K562 (cell line): ENCODE data around the gene TAX1BP1. TPM values are rescaled to one million over a fixed set of nuclear protein-coding genes. Genes with fewer than 3 reads are reported as not detected.

Source experiments
- ATAC-seq: fragments of 200-7000 bp; cut with Tn5 transposase; 3 replicates; pipeline ENCODE4 v1.9.1; 2020; ENCODE audit warnings: moderate library complexity
- BruUV-seq: library from RNA; stranded (reverse); fragments of 400-500 nt; replicated peaks from 2 replicates; lab custom pipeline; 2021; lab: Mats Ljungman, UMichigan
- CTCF ChIA-PET: fragments of 300-600 bp; formaldehyde crosslinking; extraction: SDS; loops from one replicate; lab custom pipeline; 2021; ENCODE audit warnings: low intra/inter-chr PET ratio; lab: Yijun Ruan, JAX
- POLR2A ChIA-PET: fragments of 300-600, 350-650 bp; sonication (Branson Sonifier 250); formaldehyde crosslinking; extraction: SDS; loops from one replicate; lab custom pipeline; 2021; ENCODE audit warnings: antibody characterized with exemption, inconsistent platforms; lab: Yijun Ruan, JAX
- DNase-seq, 4 experiments: peaks; one replicate each; pipeline versions ENCODE4 v3.0.0 to v3.0.0-alpha.2; 2011 to 2018; ENCODE audit warnings: low spot score in 3 of 4, mixed read lengths in 3 of 4; ENCODE audit errors: extremely low read depth in 1 of 4
- FAIRE-seq: peaks from 2 replicates; lab custom pipeline; 2011; peaks lifted over from hg19 to GRCh38; lab: Jason Lieb, UNC
- H2AFZ ChIP-seq: 2 replicates; pipeline ENCODE4 v1.6.0; 2011; ENCODE audit warnings: low read depth, low read length, control low read depth, inconsistent platforms
- H3K27ac ChIP-seq: fragments of 200-600 bp; 3 replicates; pipeline ENCODE4 v1.8.0; 2011; ENCODE audit warnings: low read depth, mild to moderate bottlenecking, control low read depth, inconsistent platforms, low read length, moderate library complexity, mixed read lengths; ENCODE audit errors: extremely low read depth
- H3K27me3 ChIP-seq, 2 experiments: fragments of 300-600 bp in 1 of 2; 2 replicates in 1 of 2; 3 replicates in 1 of 2; pipeline versions ENCODE4 v1.6.0 to v1.8.0; 2011; ENCODE audit warnings: inconsistent platforms in 2 of 2, low read length in 2 of 2, mild to moderate bottlenecking in 1 of 2, mixed read lengths in 1 of 2, moderate library complexity in 1 of 2; ENCODE audit not compliant: control insufficient read depth in 2 of 2, insufficient read depth in 2 of 2
- H3K36me3 ChIP-seq: fragments of 300-600 bp; 3 replicates; pipeline ENCODE4 v1.8.0; 2011; ENCODE audit warnings: mild to moderate bottlenecking, low read length, inconsistent platforms; ENCODE audit not compliant: control insufficient read depth, insufficient read depth
- H3K4me1 ChIP-seq, 2 experiments: fragments of 200-600 bp in 1 of 2; replicated peaks in 1 of 2; 2 replicates in 1 of 2; 3 replicates in 1 of 2; pipeline versions ENCODE4 v1.5.1 to v1.8.0; 2011; ENCODE audit warnings: inconsistent platforms in 2 of 2, low read length in 2 of 2, mild to moderate bottlenecking in 1 of 2, mixed read lengths in 1 of 2, moderate library complexity in 1 of 2; ENCODE audit not compliant: control insufficient read depth in 2 of 2, insufficient read depth in 2 of 2
- H3K4me2 ChIP-seq: 2 replicates; pipeline ENCODE4 v1.6.1; 2011; ENCODE audit warnings: low read length, control low read depth, inconsistent platforms, mixed read lengths; ENCODE audit not compliant: insufficient read depth
- H3K4me3 ChIP-seq: fragments of 200-600 bp; sonication (generic), shearing (Covaris generic); 2 replicates; pipeline ENCODE4 v1.5.1; 2016; ENCODE audit warnings: control low read depth, inconsistent platforms
- H3K79me2 ChIP-seq: fragments of 200-600 bp; 3 replicates; pipeline ENCODE4 v1.8.0; 2011; ENCODE audit warnings: low read length, inconsistent platforms; ENCODE audit not compliant: control insufficient read depth, insufficient read depth
- H3K9ac ChIP-seq, 2 experiments: 2 replicates each; pipeline versions ENCODE4 v1.6.0 to v1.6.1; 2011; ENCODE audit warnings: low read depth in 2 of 2, low read length in 2 of 2, control low read depth in 1 of 2, inconsistent platforms in 1 of 2, mild to moderate bottlenecking in 1 of 2, mixed read lengths in 1 of 2; ENCODE audit not compliant: insufficient read depth in 1 of 2
- H3K9me1 ChIP-seq: one replicate; pipeline ENCODE4 v1.6.0; 2011; ENCODE audit warnings: inconsistent platforms, mild to moderate bottlenecking, low read length, moderate library complexity; ENCODE audit not compliant: control insufficient read depth, insufficient read depth
- H3K9me3 ChIP-seq: replicated peaks from 2 replicates; pipeline ENCODE4 v1.5.1; 2011; ENCODE audit warnings: low read depth, low read length, inconsistent platforms; ENCODE audit not compliant: control insufficient read depth, insufficient read depth
- H4K20me1 ChIP-seq: replicated peaks from 2 replicates; pipeline ENCODE4 v1.6.1; 2011; ENCODE audit warnings: low read length, inconsistent platforms, mixed read lengths; ENCODE audit not compliant: control insufficient read depth, insufficient read depth
- AFF1 ChIP-seq, 2 experiments: fragments of 450-650 bp; IDR thresholded peaks; 2 replicates each; pipeline ENCODE4 v1.6.1; 2018; ENCODE audit warnings: mild to moderate bottlenecking in 2 of 2, low read depth in 1 of 2; ENCODE audit not compliant: partially characterized antibody in 2 of 2
- CCAR2 ChIP-seq: fragments of 200-400 bp; formaldehyde crosslinking; IDR thresholded peaks from 2 replicates; pipeline ENCODE4 v1.6.1; 2017; ENCODE audit warnings: mild to moderate bottlenecking, low read depth, low read length
- CREB5 ChIP-seq: fragments of 250-450 bp; sonication (Bioruptor Pico); IDR thresholded peaks from 2 replicates; pipeline ENCODE4 v1.5.0; 2020; ENCODE audit warnings: mild to moderate bottlenecking
- FOXK1 ChIP-seq: sonication (generic); formaldehyde crosslinking; IDR thresholded peaks from 2 replicates; pipeline ENCODE4 v1.8.0; 2022; ENCODE audit warnings: missing genetic modification reagents, mild to moderate bottlenecking, borderline replicate concordance
- GTF2F1 ChIP-seq: IDR thresholded peaks from 2 replicates; pipeline ENCODE4 v1.6.1; 2011; ENCODE audit warnings: low read depth, low read length, improper control_type of control experiment
- HDAC3 ChIP-seq: fragments of 450-650 bp; IDR thresholded peaks from 2 replicates; pipeline ENCODE4 v1.6.1; 2018; ENCODE audit warnings: borderline replicate concordance, mild to moderate bottlenecking, moderate library complexity; ENCODE audit not compliant: partially characterized antibody
- HNRNPK ChIP-seq: fragments of 200-400 bp; formaldehyde crosslinking; IDR thresholded peaks from one replicate; pipeline ENCODE4 v1.6.1; 2018; ENCODE audit warnings: mild to moderate bottlenecking, low read depth, low read length; ENCODE audit not compliant: poor library complexity, severe bottlenecking
- KAT2B ChIP-seq: IDR thresholded peaks from one replicate; pipeline ENCODE4 v1.6.1; 2012; ENCODE audit warnings: low read depth, mild to moderate bottlenecking, control low read depth, inconsistent platforms, low read length, moderate library complexity
- MTF1 ChIP-seq: fragments of 250-450 bp; sonication (Bioruptor Pico); IDR thresholded peaks from 2 replicates; pipeline ENCODE4 v1.9.0; 2021; ENCODE audit warnings: moderate library complexity, mild to moderate bottlenecking, inconsistent platforms, borderline replicate concordance
- NCOA4 ChIP-seq: fragments of 450-650 bp; IDR thresholded peaks from 2 replicates; pipeline ENCODE4 v1.6.1; 2018; ENCODE audit warnings: mild to moderate bottlenecking; ENCODE audit not compliant: partially characterized antibody
- NR2C2 ChIP-seq, 2 experiments: fragments of 200-800 bp in 1 of 2; sonication (Bioruptor generic) in 1 of 2; sonication (generic) in 1 of 2; formaldehyde crosslinking in 1 of 2; IDR thresholded peaks; 2 replicates each; pipeline versions ENCODE4 v1.6.1 to v1.8.0; 2016 to 2022; ENCODE audit warnings: mild to moderate bottlenecking in 1 of 2, missing compliant biosample characterization in 1 of 2, missing genetic modification characterization in 1 of 2, missing genetic modification reagents in 1 of 2
- ZFP1 ChIP-seq: fragments of 450-650 bp; formaldehyde crosslinking; IDR thresholded peaks from 2 replicates; pipeline ENCODE4 v1.4.0; 2020; ENCODE audit warnings: mild to moderate bottlenecking, mixed read lengths
- WGBS: fragments of 100-300 bp; shearing (Covaris generic); methylation state at CpG from one replicate; pipeline ENCODE4 v1.1.6; 2016; ENCODE audit warnings: low coverage, mixed read lengths; ENCODE audit not compliant: insufficient coverage; ENCODE audit errors: missing lambda C conversion rate; 5-methylcytosine and 5-hydroxymethylcytosine counted together
- in situ Hi-C: fragments of 300-500 bp; cut with MboI; formaldehyde crosslinking; loops from 4 replicates; pipeline ENCODE4 v1.15.0; 2018; ENCODE audit warnings: inconsistent platforms, mixed read lengths
- intact Hi-C: fragments of 100-400 bp; cut with micrococcal nuclease; formaldehyde crosslinking; loops from 2 replicates; pipeline ENCODE4 v1.14.2; 2022
- polyA plus RNA-seq, 8 experiments: library from polyadenylated mRNA; depleted of rRNA in 4 of 8; stranded (reverse) in 5 of 8; unstranded in 3 of 8; fragments of >200 nt; fragmentation: Nextera tagmentation in 2 of 8; fragmentation: Illumina TruSeq in 1 of 8; extraction: Ambion mirVana in 2 of 8; extraction: Trizol in 1 of 8; gene quantifications; 2 replicates each; pipeline versions ENCODE4 v1.2.1 to v1.2.3, GENCODE V29; 2011 to 2014; ENCODE audit warnings: inconsistent platforms in 1 of 8, missing spikeins in 1 of 8
- total RNA-seq, 7 experiments: library from RNA; depleted of rRNA in 6 of 7; stranded (reverse); fragments of >200 nt in 6 of 7; fragmentation: Illumina TruSeq in 2 of 7; extraction: Trizol in 2 of 7; gene quantifications; 2 replicates each; pipeline versions ENCODE4 v1.2.1 to v1.2.3, GENCODE V29; 2011 to 2021; ENCODE audit warnings: low replicate concordance in 1 of 7
- TF ChIP-seq, protein P1 (sequence below), 2 experiments: fragments of 450-650 bp in 1 of 2; IDR thresholded peaks; 2 replicates each; pipeline ENCODE4 v1.6.1; 2011 to 2017; ENCODE audit warnings: low read depth in 2 of 2, antibody characterized with exemption in 1 of 2, borderline replicate concordance in 1 of 2, low read length in 1 of 2, mild to moderate bottlenecking in 1 of 2, mixed read lengths in 1 of 2; ENCODE audit not compliant: control insufficient read depth in 1 of 2

TAX1BP1 gene
- total and polyA plus RNA-seq, 9 of the 15 experiments (the other 6 are each of a cell fraction or from before 2014, with no cell fraction given) = 49.0 to 119 (median 75.9) TPM

DNA sequence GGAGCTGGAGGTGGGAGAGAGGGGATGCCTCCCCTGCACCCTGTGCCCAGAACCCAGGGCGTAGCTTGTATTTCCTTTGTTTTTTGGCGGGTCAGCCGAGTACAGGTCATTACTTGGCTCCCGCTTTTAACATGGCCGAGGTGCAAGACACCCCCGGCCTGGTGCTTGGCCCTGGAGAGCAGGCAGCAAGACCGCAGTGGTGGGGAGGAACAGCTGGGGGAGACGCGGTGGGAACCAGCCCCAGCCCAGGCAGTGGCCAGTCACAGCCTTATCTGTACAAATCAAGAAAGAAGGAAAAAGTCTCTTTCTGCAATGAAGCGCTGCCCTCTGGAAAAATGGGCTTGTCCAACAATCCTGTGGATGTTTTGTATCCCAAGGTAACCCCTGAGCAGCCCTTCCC is 99.1 kb downstream of the TAX1BP1 start:
- no peaks in the 10 kb centered on the region for H4K20me1 ChIP-seq
- H3K27ac ChIP-seq = no peak overlapping the region
- CTCF ChIA-PET = no interaction called here
- intact Hi-C loops = no loop called here
- in situ Hi-C loops = no loop called here
- ATAC-seq (no peak), FAIRE-seq (no peak), DNase-seq (no peak)
- no peaks in the 10 kb centered on the region for H3K4me1 ChIP-seq
- WGBS = 4% methylated on average over 10 of the region's 10 CpGs
- no peak overlapping the region for H3K4me3 ChIP-seq
- no peaks in the 10 kb centered on the region for H3K9me1 ChIP-seq
- H3K4me2 ChIP-seq = no peak overlapping the region
- H3K79me2 ChIP-seq = no peaks in the 10 kb centered on the region
- no peaks in the 10 kb centered on the region for H3K36me3 ChIP-seq
- H3K27me3 ChIP-seq = peaks cover 44 to 66% of the 10 kb centered on the region in 2 experiments
- no peak overlapping the region for H3K9ac ChIP-seq
- no TSS peak for BruUV-seq
- no peaks in the 10 kb centered on the region for H3K9me3 ChIP-seq
- POLR2A ChIA-PET = interaction anchor here (1.2 kb wide), 1 partner anchor 18 kb away, joined by 3 read pairs; no protein-coding TSS in a partner anchor
- H2AFZ ChIP-seq = no peak overlapping the region
- TF ChIP-seq NR2C2 (CRISPR knock-in tag; IDR thresholded peaks at IDR 0.05) (no peak), NR2C2 (tag; IDR thresholded peaks at IDR 0.05) (no peak), CREB5 (no peak), NCOA4 (no peak), MTF1 (CRISPR knock-in tag) (no peak), KAT2B (no peak), CCAR2 (no peak), GTF2F1 (no peak), HNRNPK (no peak), HDAC3 (no peak), AFF1 (IDR thresholded peaks at IDR 0.05; ENCODE audit: low read depth in 1 of 2, partially characterized antibody in 2 of 2) (no peak), ZFP1 (CRISPR knock-in tag) (no peak), FOXK1 (no peak)
- TF ChIP-seq, protein P1, sequence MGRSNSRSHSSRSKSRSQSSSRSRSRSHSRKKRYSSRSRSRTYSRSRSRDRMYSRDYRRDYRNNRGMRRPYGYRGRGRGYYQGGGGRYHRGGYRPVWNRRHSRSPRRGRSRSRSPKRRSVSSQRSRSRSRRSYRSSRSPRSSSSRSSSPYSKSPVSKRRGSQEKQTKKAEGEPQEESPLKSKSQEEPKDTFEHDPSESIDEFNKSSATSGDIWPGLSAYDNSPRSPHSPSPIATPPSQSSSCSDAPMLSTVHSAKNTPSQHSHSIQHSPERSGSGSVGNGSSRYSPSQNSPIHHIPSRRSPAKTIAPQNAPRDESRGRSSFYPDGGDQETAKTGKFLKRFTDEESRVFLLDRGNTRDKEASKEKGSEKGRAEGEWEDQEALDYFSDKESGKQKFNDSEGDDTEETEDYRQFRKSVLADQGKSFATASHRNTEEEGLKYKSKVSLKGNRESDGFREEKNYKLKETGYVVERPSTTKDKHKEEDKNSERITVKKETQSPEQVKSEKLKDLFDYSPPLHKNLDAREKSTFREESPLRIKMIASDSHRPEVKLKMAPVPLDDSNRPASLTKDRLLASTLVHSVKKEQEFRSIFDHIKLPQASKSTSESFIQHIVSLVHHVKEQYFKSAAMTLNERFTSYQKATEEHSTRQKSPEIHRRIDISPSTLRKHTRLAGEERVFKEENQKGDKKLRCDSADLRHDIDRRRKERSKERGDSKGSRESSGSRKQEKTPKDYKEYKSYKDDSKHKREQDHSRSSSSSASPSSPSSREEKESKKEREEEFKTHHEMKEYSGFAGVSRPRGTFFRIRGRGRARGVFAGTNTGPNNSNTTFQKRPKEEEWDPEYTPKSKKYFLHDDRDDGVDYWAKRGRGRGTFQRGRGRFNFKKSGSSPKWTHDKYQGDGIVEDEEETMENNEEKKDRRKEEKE (IDR thresholded peaks at IDR 0.05; ENCODE audit: borderline replicate concordance in 1 of 2, control insufficient read depth in 1 of 2, low read depth in 2 of 2, low read length in 1 of 2) = no peak
